GM21825 (cell line): Measurements from ENCODE around the gene MUS81.

ENCODE experiments used
- ATAC-seq: cut with Tn5 transposase; IDR thresholded peaks from one replicate; pipeline ENCODE4 v1.9.1; 2021; ENCODE audit warnings: mild to moderate bottlenecking, moderate library complexity; ENCODE audit not compliant: unreplicated experiment

MUS81 gene

DNA sequence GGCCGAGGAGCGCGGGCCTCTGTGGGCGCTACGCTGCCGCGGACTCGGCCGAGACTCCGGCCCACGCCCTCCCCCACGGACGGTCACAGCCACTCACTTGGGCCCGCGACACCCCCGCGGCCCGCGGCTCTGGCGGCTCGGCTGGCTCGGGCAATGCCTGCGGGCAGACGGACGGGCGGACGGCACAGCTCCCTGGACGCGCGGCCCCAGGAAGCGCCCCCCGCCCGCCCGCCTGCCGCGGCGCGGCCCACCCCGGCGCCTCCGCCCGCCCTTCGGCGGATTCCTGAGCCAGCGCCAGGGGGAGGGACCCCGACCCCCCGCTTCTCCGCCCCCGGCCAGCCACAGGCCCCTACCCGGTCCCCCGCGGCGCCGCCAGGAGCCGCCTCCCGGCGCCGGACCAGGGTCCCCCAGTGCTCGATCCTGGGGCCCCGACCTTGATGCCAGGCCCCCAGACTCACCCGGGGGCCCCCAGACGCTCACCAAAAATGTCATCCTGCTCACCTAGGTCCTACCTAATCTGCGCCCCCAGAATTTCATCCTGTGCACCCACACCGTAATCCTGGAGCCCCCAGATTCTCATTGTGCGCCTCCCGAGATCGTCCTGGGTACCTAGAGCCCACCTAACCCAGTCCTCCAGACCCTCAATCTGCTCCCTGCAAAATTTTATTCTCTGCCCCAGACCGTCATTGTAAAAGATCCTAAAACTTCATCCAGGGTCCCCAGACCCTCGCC, 12.5 kb downstream of the MUS81 start, which contains the start of gene EFEMP2:
EFEMP2 (minus strand) TSS at position 215 of the 732 bp plus-strand sequence. CDS start 446 bp downstream, outside the sequence.
- no peak for ATAC-seq

DNA sequence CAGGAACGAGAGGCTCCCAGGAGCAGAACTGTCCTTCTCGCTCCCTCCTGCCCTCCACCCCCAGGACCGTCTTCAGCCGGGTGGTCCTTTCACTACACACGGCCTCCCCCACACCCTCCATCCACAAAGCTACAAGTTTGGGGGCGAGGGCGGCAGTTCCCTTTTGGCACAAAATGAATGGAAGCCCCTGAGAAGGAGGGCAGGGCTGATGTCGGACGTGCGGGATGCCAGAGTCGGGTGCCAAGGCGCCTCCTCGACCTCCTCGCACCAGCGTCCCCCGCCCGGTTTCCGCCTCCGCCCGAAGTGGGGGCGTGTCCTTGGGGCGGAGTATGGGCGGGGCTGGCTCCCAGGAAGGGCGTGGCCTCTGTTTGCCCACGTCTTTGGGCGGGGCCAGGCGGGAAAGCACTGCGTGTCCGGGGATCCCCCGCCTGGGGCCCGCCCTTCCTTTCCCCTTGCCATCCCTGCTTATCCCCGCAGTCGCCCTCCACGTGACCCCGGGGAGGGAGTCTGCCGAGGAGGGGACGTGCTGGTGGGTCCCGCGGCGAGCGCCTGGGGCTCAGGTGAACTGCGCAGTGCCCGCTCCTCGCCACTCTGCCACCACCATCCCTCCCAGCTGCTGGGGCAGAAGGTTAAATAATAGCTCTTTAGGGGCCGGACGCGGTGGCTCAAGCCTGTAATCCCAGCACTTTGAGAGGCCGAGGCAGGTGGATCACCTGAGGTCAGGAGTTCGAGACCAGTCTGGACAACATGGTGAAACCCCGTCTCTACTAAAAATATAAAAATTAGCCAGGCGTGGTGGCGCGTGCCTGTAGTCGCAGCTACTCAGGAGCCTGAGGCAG, 13.3 kb downstream of the MUS81 start:
- peak; percentile 64 for ATAC-seq

DNA sequence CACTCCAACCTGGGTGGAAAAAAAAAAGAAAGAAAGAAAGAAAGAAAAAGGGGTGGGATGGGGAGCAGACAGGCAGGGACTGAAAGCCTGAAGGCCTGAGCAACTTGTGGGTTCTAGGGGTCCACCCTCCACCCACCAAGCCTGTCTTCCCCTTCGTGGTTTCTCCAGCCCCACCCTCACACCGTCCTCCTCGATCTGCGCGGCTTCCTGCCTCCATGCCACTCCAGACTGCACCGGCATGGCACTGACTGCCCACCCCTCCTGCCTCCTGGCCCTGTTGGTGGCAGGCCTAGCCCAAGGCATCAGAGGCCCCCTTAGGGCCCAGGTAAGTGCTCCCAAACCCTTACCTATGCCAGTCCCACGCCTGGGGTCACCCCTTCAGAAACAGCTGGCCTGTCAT, 19.4 kb downstream of the MUS81 start, which contains the start of gene CTSW:
CTSW (plus strand) TSS at position 221 of the 400 bp plus-strand sequence; CDS start at position 239, 18 bp downstream.
- no peak for ATAC-seq

DNA sequence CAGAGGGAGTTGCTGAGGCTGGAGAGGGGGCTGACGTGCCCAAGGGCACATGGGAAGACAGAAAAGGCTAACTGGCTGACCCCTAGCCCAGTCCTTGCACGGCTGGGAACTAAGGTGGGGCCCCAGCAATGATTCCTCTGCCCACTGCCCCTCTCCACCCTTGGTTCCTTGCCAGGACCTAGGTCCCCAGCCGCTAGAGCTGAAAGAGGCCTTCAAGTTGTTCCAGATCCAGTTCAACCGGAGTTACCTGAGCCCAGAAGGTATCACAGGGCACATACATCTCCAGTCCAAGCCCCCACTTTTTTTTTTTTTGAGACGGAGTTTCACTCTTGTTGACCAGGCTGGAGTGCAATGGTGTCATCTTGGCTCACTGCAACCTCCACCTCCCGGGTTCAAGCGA, 19.8 kb downstream of the MUS81 start:
- no peak for ATAC-seq

DNA sequence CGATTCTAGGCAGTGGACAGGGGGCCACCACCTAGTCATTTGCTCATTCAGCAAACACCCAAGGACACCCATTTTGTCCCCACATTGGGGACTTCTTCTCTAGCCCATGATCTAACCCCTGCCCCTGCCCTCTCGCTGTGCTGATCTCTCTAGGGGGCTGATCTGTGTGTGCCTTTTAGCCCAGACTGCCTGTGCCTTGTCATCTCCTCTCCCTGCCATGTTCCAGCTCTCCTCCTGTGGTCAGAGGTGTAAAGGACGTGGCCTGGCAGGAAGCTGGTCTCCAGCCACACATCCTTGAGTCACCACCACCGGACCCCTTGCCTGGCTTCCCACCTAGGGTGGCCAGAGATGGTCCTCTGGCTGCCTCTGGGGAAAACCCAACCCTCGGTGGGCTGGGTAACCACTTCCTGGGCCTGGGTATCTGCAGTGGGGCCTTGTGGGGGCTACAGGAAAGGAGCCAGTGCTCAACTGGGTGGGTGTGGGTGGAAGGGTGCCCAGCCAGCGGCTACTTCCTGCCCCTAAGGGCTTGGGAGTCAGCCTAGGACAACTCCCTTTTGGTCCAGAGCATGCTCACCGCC, 20.7 kb downstream of the MUS81 start:
- ATAC-seq = no peak

DNA sequence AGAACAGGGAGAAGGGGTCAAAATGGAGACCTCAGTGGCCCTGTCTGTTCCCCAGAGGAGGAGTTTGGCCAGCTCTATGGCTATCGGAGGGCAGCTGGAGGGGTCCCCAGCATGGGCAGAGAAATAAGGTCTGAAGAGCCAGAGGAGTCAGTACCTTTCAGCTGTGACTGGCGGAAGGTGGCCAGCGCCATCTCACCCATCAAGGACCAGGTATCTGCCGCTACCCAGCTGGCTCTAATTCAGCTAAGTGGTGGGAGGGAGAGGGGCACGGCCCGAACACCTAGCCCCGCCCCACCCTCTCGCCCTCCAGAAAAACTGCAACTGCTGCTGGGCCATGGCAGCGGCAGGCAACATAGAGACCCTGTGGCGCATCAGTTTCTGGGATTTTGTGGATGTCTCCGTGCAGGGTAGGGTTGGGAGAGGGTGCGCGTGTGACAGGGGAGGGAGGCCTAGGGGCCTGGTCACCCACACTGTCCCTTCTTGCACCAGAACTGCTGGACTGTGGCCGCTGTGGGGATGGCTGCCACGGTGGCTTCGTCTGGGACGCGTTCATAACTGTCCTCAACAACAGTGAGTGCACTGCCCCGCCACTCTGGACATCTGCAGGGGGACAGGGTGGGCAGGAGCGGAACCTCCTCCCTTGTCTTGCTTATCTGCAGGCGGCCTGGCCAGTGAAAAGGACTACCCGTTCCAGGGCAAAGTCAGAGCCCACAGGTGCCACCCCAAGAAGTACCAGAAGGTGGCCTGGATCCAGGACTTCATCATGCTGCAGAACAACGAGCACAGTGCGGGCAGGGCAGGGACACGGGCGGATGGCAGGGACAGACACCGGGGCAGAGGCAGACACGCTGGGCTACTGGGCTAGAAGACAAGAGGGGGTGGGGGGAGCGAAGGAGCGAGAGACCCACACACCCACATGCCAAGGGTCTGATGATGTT, 22.2 kb downstream of the MUS81 start:
- no peak for ATAC-seq

DNA sequence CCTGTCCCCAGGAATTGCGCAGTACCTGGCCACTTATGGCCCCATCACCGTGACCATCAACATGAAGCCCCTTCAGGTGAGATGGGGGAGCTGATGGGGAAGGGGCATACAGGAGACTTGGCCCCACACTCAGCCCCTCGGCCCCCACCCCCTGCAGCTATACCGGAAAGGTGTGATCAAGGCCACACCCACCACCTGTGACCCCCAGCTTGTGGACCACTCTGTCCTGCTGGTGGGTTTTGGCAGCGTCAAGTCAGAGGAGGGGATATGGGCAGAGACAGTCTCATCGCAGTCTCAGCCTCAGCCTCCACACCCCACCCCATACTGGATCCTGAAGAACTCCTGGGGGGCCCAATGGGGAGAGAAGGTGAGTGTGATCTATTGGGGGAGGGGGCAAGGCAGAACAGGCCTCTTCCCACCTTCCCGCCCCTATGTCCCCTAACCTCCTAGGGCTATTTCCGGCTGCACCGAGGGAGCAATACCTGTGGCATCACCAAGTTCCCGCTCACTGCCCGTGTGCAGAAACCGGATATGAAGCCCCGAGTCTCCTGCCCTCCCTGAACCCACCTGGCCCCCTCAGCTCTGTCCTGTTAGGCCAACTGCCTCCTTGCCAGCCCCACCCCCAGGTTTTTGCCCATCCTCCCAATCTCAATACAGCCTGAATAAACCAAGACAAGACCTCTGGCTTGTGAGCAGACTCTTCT, 23.0 kb downstream of the MUS81 start:
- ATAC-seq = no peak

DNA sequence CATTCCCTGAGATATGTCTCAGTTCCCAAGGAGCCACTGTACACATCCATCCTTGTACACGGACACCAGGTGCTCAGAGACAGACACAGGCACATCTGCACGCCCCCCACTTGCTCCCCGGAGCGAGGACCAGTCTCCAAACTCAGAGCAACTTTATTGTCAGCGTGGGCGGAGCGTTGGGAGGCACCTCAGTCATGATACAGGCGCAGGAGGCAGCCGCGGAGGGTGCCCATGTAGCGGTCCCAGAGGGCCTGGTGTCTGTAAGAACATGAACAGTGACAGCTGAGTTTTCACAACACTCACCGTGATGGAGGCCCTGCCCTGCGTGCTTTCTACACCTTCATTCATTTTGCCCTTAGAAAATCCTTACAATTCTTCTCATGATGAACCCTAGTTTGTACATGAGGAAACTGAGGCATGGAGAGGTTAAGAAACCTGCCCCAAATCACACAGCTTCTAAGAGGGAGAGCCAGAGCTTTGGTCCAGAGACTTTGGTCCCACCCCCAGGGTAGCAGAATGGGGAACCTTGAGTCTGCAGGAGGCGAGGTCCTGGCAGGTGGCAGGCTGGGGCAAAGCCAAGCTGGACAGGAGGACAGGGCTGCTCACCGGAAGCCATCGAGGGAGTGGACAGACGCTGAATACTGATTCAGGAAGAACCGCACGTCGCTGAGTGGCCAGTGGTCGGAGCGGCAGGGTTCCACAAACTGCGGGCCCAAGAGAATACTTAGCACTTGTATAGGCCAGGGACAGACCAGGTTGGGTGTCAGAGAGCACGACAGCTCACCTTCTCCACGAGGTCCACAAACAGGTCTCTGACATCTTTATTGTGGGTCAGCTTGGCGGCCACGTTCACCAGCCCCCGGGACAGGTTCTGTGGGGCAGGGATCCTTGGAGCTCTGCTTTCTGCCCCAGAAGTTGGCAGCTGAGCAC, 23.8 kb downstream of the MUS81 start:
- ATAC-seq = no peak

DNA sequence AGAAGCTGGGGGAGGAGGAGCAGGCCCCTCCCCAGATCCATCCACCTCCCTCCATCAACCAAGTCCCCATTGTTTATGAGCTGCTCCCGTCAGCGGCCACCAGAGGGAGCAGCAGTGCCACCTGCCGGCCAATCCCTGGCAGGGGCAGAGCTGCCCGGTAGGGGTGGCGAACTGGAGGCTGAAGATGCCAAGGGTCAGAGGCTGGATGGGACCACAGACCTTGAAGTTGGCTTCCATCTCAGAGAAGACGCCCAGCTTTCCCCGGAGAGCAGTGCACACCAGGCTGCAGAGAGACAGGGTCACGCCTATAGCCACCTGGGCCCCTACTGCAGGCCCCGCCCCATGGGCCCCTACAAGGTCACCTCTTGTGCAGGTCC, 24.5 kb downstream of the MUS81 start:
- ATAC-seq = no peak

DNA sequence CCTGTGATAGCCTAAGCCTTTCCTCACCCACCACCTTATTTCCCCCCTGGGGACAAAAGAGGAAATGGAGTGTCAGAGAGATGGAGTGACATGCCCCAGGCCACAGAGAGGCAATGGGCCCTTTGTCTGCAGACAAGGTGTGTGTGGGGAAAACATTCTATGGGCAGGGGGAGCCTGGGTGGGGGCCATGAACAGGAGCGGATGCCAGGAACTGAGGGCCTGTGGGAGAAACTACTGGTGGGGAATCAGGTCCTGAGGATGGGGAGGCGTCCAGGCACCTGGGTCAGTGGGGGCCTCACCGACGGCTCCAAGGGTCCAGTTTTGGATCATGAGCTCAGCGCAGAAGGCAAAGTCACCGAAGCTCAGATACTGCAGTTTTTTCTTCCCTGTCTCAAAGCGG, 25.0 kb downstream of the MUS81 start:
- no peak for ATAC-seq

DNA sequence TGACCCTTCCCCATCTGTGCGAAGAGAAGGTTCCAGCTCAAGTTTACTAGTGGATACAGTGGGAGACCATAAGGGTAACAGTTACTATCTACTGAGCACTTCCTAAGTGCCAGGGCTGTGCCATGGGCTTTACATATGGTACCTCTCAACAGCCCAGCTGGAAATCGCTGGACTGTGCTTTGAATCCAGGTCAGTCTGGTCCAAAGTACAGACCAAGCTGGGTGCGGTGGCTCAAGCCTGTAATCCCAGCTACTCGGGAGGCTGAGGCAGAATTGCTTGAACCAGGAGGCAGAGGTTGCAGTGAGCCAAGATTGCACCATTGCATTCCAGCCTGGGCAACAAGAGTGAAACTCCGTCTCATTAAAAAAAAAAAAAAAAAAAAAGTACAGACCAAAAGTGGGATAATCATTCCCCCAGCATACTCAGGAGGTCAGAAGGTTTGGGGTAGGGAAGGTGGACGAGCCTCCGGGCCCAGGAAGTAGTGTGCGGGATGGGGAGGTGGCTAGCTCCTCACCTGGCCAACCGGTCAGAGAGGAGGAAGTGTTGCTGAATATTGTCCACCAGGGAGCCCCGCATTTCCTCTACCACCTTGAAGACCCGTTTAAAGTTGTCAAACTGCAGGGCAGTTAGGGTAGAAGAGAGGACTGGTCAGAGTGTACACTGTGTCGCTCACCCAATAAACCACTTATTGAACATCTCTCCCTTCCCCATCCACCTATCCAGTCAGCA, 25.7 kb downstream of the MUS81 start:
- no peak for ATAC-seq

DNA sequence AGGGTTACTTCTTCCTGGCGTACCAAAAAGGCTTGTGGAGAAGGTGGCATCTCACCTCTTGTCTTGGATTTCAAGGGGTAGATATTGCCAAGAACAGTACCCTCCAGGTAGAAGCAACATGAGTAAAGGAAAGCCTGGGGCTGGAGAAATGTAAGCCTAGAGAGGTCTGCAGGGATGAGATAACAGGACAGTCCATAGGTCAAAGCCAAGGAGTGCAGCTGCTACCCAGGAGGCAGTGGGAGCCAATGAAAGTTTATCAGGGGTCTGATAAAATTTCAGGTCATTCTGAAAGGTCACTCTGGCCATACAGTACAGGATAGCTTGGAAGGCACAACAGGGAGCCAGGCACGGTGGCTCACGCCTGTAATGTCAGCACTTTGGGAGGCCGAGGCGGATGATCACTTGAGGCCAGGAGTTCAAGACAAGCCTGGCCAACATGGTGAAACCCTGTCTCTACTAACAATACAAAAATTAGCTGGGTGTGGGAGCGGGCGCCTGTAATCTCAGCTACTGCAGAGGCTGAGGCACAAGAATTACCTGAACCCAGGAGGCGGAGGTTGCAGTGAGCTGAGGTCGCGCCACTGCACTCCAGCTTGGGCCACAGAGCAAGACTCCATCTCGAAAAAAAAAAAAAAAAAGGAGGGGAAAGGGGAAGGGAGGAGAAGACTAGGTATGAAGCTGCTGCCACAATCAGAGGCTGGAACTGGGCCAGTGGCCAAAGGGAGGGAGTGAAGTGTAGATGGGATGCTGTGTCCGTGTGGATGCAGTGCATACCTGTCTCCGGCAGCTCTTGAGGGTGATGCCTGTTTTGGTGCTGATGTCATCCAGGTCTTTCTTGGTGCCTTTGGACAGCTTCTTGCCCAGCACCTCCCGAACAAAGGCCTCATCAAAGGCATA, 26.8 kb downstream of the MUS81 start:
- ATAC-seq = no peak

DNA sequence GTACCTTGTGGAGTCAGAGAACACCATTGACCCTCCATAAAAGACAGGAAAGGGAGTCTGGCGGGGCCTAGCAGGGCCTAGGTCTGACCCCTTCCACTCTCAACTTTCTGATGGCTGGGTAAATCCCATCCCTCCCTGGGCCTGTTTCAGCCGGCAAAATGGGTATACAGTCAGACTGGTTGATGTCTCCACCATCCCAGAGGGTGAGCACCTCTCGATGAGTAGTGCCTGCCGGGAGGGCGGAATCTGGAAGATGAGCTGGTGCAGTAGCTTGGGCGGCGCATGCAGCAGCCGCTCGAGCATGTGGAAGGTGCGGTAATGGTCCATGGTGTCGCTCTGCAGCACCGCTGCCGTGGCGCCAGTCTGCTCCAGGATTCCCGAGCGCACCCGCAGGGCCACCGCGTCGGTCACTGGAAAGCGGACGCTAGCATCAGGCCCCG, 27.5 kb downstream of the MUS81 start:
- ATAC-seq = peak; percentile 1

DNA sequence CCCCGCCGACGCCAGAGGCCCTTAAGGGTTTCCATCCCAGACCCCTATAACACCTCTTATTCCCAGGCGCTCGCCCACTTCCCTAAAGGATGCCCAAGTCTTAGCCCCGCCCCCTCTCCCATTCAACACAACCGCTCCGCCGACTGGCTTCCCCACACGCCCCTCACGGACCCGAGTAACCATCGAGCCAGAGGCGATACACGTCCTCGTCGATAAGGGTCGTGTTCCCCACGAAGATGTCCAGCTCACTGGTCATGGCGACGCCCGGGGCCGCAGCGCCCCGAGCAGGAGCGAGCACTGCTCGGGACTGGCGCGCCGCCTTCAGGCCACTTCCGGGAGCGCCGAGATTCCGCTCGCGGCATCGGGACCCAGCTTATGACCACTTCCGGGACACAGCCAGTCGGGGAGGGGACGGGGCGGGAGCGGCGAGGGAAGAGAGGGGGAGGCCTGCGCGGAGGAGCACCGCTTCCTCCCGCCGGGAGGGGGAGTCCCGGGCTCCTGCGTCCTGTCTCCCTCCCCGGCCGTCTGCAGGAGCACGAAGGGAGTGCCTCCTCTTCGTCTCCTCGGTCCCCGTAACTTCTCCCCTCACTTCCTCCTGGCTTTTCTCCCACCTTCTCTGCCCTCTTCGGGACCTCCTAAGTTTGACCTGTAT, 28.1 kb downstream of the MUS81 start, which contains the start of gene FIBP:
FIBP (minus strand) TSS at position 309 of the 652 bp plus-strand sequence; CDS start at position 256, 53 bp downstream.
- ATAC-seq = peak; percentile 49

DNA sequence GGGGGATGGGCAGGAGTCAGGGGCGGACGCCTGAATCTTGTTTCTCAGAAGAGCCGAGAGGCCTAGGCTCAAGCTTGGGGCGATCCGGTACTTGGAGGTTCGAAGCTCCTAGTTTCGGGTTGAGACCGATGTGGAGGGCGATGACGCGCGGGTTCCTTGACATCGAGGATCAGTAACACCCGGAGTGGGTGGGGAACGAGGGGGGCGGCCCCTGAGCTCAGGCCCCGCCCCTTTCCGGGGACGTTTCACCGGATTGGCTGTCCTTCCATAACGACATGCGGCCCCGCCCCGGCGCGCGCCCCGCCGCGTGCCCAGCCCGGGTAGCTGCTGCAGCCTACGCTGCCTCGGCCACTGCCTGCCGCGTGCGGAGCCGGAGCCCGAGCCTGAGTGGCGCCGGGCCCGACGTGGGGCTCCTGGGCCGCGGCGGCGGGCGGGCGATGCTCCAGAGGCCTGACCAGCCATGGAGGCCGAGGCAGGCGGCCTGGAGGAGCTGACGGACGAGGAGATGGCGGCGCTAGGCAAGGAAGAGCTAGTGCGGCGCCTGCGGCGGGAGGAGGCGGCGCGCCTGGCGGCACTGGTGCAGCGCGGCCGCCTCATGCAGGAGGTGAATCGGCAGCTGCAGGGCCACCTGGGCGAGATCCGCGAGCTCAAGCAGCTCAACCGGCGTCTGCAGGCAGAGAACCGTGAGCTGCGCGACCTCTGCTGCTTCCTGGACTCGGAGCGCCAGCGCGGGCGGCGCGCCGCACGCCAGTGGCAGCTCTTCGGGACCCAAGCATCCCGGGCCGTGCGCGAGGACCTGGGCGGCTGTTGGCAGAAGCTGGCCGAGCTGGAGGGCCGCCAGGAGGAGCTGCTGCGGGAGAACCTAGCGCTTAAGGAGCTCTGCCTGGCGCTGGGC, 30.3 kb downstream of the MUS81 start, which contains the start of gene CCDC85B:
CCDC85B (plus strand) TSS at position 350 of the 895 bp plus-strand sequence; CDS start at position 461, 111 bp downstream.
- peak; percentile 42 for ATAC-seq
